Measurements from ENCODE around the gene CCDC142.

Gene CCDC142

DNA sequence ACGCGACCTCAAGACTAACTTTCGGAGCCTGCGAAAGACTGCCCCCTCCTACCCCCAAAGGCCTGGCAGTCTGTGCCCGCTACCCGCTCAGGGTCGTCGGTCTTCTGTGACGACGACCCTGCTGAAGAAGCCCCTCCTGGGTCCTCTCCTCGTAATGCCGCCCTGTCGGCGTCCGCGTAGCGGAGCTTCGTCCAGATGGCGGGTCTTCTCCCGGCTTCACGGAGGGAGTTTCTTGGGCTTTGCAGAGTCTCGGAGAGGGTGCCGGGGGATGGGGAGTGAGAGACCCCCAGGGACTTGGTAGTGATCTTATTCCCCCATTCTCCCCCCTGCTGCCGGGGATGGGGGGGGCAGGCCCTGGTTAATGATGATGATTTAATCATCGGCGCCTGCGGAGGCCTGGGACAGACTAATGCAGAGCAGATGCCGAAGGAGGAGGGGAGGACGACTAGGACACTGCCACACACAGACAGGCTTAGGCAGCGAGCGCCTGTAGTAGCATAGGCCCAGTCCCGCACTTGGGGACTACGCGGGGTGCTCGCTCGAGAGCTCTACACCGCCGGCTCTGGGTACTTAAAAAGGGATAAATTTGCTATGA is 25.2 kb upstream of the CCDC142 start:
- no peak for TF ChIP-seq ZNF274 (IDR thresholded peaks at IDR 0.05; ENCODE audit: low read depth, low read length)
- H3K4me3 ChIP-seq (ENCODE audit: low read length), result peak overlapping the region; percentile 65; the same call in 1 of the 2 replicates

DNA sequence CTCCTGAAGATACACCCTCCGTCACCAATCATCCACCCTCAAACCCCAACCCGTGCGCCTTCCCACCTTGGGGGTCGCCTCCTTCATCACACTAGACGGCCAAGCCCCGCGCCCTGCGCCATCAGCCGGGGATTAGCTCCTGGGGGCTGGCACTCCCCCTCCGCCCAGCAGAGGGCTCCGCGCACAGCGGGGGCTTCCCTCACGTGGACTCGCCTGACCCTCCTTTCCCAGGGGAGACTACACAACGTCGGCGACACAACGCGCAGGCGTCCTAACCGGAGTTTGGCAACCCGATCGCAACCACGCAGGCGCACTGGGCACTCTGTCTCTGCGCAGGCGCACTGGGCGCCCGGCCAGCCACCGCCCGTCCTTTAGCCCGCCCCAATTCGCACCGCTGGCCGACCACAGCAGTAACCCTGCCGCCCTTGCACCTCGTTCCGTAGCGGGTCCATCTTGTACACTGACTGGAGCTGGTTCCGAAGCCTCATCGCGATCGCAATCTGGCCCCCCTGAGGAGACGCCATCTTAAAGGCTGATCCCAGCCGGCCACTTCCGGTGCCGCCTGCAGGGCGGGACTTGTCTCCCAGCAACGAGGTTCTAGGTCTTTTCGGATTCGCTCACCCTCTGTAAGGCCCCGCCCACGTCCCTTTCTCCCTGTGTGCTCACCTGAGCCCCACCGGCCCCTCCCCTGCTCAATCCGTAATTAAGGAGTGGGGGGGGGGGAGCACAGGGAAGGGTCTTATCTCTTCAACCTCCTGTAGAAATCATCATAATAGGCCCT is 24.5 kb upstream of the CCDC142 start, which contains the start of gene PCGF1:
Gene PCGF1, minus strand, starts transcription at position 551 of the 781 bp plus-strand sequence. Its CDS starts 27 bp downstream, at position 524.
- no peak for TF ChIP-seq ZNF274 (IDR thresholded peaks at IDR 0.05; ENCODE audit: low read depth, low read length)
- H3K4me3 ChIP-seq (ENCODE audit: low read length), result peak within 1 kb of the TSS; percentile 65

DNA sequence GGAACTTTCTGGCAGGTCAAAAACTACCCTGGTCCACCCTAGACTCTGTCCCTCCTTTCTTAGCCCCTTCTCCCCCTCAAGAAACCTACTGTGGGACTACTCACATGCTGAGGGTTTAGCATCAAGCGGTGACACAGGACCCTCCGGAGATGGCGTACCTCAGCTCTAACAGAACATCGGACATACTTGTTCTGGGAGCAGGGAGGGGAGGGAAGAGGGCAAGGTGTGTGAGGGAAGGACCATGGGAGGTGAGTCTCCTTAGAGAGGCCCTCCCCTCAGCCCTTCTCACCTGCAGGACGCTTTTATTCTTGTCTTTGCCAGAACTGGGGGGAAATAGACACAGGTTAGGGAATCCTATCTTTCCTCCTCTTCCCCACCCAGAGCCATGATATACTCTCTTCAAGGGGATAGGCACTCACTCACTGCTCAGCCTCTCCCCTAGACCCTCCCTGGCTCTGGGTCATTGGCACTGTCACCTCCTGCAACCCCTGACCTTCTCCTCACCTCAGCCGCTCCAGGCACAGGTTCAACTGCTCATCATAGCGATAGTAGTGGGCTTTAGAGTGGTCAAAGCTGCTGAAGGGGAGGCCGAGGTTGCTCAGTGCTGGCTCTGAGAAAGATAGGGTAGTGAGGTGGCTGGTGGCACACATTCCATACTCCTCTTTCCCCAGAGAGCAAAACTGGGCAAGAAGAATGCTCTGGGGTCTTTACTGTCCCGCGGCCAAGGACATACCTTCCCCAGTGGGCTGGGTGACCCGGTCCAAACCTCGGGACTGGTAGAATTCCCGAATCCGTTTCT is 22.8 kb upstream of the CCDC142 start:
- TF ChIP-seq ZNF274 (IDR thresholded peaks at IDR 0.05; ENCODE audit: low read depth, low read length), result no peak
- H3K4me3 ChIP-seq (ENCODE audit: low read length), result no peak overlapping the region

DNA sequence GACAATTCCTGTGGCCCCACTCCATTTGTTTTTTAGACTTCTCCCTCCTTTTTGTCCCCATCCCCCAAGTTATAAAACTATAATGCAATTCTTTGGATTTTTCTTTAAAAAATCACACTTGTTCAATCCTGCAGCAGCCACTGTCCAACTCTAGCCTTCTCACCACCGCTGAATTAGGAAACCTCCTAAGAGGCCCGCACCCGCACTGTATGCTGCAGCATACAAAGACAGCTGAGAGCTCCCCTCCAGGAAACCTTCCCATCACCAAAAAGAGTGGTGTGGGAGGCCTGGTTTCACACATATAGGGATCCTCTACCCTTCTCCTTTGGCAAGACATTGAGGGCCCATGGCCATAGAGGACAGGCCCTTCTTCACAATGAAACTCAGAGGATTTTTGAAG is 21.8 kb upstream of the CCDC142 start:
- H3K4me3 ChIP-seq (ENCODE audit: low read length), result no peak overlapping the region
- no peak for TF ChIP-seq ZNF274 (IDR thresholded peaks at IDR 0.05; ENCODE audit: low read depth, low read length)

DNA sequence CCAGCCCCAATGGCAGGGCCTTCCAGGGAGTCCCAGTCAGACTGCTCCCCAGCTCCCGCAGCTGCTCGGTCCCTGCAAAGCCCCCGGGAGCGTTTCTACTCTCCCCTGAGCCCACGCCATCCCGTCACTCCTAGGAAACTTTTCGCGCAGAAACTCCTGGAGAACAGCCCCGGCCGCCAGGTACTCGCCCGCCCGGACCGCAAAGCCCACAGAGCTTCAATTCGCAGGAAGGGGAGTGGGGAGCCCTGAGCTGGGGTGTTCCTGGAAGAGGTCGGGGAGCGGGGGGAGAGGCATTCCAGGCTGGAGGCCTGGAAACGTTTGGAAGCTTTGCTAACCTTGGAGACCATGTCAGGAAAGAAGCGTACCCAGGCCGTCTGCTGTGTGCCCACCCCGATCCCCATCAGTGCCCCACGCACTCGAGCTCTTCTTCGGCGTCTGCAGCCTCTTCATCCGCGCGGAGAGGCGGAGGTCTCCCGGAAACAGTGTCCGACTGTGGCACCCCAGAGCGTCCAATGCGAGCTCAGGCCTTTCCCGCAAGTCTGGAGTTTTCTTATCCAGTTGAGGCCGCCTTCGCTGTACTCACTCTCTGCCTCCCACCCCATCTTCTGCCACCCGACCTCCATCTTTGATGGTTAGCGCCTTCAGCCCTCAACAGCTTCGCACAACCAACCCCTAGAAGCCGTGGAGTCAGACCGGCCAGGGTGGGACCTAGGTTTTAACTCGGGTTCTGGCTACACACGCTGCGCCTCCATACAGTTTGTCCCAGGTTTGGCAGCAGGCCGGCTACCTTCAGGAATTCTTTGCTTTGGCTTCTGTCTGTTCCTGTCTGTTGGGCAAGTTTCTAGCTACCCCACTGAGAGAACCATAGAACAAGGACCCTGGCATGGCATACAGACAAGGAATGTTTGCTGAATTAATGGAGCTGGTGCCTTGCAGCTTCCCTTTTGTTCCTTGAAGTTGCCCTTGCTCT is 21.0 kb upstream of the CCDC142 start:
- H3K4me3 ChIP-seq (ENCODE audit: low read length), result peak overlapping the region; percentile 60; the same call in 1 of the 2 replicates
- TF ChIP-seq ZNF274 (IDR thresholded peaks at IDR 0.05; ENCODE audit: low read depth, low read length), result no peak

DNA sequence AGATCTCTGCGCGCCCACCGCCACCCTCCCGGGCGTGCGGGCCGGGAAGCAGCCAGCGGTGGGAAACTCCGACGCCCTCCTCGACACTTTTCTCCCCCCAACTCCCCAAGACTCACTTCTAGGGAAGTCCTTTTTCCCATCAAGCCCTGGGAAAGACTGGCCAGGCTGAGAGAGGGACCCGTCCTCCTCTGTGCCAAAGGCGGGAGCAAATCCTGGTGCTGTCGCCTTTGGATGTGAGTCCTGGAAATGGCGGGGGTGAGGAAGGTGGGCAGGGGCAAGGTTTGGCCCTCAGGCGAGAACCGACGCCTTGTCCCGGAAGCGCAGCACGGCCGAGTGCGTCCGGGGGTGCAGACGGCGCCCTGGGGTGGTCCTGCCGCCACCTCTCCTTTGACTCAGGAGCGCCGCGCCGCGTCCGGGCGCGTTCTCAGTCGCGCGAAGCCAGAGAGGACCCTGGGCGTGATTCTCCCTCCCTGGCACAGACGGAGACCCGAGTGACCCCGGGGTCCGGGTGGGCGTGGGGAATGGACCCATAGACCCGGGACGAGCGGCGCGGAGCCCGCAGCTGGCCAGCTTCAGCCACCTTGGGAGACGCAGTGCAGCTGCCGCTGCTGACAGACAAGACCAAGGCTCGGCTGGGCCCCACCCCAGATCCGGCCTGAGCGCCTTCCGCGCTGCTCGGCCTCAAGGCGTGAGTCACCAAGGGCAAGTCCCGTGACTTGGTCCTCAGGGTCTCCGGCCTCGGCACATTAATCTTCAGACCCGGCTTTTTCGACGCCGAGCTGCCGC is 20.1 kb upstream of the CCDC142 start:
- H3K4me3 ChIP-seq (ENCODE audit: low read length), result peak overlapping the region; percentile 60; the same call in 1 of the 2 replicates
- TF ChIP-seq ZNF274 (IDR thresholded peaks at IDR 0.05; ENCODE audit: low read depth, low read length), result no peak

DNA sequence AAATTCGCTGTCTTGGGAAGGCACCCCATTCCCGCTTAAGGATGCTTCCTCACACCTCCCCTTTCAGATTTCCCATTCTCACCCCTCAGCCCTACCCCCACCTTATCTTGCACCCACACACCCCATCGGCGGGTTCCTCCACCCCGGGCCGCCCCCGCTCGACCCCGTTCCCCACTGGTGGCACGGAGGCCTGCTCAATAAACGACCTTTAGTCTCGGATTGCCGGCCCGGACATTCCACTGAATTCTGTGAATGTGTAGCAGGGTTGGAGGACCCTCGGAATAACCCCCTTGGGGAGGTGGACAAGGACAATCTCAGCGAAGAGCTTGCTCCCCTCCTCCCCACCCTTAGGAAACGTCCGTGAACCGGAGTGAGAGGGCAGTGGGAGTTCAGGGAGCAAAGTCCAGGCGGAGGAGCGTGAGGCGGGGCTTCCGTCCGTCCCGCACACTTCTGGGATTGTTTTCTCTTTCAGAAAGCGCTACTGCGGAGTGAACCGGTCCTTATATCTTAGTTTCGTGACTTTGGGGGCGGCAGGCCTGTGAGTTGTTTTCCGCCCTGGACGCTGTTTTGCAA is 19.4 kb upstream of the CCDC142 start:
- TF ChIP-seq ZNF274 (IDR thresholded peaks at IDR 0.05; ENCODE audit: low read depth, low read length), result no peak
- H3K4me3 ChIP-seq (ENCODE audit: low read length), result peak overlapping the region; percentile 60; the same call in 1 of the 2 replicates

DNA sequence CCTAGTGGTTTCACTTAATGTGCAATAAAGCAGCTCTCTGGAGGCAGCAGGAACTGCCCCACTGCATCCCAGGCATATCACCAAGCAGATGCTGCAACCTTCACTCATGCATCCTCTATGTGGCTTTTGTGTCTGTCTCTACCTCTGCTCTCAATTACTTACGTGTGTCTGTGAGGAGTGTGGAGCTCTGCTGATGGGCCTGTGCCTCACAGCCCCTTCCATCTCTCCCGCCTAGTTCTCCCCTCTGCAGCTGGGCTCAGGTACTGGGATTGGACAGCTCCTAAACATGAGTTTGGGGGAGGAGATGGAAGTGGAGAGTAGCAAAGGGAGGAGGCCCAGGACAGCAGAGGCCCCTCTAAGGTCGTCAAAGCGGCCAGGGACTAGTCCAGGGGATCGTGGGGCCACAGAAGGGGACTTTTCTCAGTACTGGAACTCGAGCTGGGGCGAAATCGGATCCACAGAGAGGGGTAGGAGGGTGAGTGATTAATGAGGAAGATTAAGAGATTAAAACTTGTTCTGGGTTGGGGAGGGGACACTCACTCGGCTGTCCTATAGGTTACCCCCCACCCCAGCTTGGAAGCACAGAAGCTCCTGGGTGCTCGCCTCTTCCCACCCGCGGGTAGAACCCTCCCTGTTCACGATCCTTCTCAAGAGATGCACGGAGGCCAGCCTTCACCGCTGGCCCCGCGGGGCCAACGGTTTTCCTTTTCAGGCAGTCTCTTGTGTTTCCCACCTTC is 18.7 kb upstream of the CCDC142 start:
- H3K4me3 ChIP-seq (ENCODE audit: low read length), result no peak overlapping the region
- no peak for TF ChIP-seq ZNF274 (IDR thresholded peaks at IDR 0.05; ENCODE audit: low read depth, low read length)

DNA sequence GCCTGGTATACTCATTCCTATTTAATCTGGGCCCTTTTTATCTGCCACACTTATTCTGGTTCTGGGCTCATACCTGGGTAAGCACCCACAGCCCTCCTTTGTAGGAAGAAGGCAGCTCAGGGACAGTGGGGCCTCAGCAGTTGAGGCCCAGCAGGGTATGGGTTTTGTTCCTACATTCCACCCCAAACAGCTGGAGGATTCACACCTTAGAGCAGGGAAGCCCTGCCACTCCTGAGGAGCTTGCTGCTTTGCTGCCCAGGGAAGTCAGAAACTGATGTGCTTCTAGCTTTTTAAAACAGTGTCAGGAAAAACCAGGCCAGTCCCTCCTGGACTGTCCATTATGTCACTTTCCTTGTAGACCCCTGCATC is 17.8 kb upstream of the CCDC142 start:
- TF ChIP-seq ZNF274 (IDR thresholded peaks at IDR 0.05; ENCODE audit: low read depth, low read length), result no peak

DNA sequence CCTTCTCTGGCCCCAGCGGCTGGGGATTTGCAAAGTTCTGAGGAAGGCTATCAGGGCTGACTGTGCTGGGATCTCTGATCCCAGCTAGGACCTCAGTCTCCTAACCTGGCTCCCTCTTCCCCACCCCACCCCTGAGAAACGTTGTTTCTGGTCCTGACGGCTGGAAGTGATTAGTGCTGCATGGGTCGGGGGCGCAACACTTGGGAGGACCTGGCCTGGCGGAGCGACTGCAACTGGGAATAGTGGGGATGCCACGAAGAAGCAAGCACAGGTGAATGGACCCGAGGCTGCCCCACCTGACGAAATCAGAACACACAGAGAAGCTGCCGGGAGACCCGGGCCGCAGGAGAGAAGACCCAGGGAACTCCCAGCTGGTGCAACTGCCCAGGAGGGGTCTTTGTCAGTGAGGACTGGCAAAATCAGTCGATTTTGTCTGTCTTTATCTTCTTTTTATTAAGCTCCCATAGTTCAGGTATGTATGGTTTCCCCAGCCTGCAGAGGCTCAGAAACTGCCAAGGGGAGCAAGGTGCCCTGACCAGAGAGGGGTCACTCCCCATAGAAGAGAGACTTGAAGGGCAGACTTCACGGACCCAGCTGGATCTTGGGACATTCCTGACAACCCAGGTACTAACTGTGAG is 17.3 kb upstream of the CCDC142 start:
- TF ChIP-seq ZNF274 (IDR thresholded peaks at IDR 0.05; ENCODE audit: low read depth, low read length), result no peak
- no peak overlapping the region for H3K4me3 ChIP-seq (ENCODE audit: low read length)

More for the DNA sequence above, 17.8 kb upstream of the CCDC142 start:
- H3K4me3 ChIP-seq (ENCODE audit: low read length), result no peak overlapping the region

DNA sequence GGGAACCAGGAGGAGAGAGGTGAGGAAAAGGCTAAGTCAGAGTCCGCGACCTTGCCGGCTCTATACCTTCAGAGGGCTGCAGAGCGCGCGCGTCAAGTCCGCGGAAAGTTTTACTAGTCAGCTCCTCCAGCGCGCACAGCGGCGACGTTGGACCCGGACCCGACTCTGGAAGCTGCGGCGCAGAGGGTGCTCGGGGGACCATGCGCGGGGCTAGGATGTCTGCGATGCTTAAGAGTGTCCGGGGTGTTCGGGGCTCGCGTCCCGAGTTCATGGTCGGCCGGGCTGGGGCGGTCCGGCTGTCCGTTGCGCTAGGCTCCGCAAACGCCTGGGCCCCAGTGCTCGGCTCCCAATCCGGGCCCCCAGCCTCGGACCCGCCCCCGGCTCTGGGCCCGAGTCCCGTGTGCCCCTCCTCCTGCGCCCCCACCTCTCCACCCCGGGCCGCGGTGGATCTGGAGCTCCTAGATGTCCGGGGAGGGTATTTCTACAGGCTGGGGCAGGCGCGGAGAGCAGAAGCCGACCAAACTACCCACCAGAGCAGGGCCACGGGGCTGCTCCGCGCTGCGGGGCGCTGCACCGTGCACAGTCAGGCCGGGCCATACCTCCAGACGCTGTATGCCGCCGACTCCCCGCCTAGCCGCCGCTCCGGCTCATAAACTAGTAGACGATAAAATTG is 16.6 kb upstream of the CCDC142 start, which contains the start of gene LBX2:
Gene LBX2, minus strand, starts transcription at position 337 of the 673 bp plus-strand sequence. Its CDS starts 66 bp downstream, at position 271.
- TF ChIP-seq ZNF274 (IDR thresholded peaks at IDR 0.05; ENCODE audit: low read depth, low read length), result no peak

More for the DNA sequence above, 16.6 kb upstream of the CCDC142 start, which contains the start of gene LBX2:
- peak within 1 kb of the TSS; percentile 28; the same call in 1 of the 2 replicates for H3K4me3 ChIP-seq (ENCODE audit: low read length)
